Neutrophil (primary cell): ENCODE data around the gene MIX23.

Experiments used
- H3K27ac ChIP-seq: fragments of 200-600 bp; sonication (generic); 2 replicates; pipeline ENCODE4 v1.5.1; 2016; ENCODE audit warnings: mild to moderate bottlenecking, moderate library complexity
- H3K27me3 ChIP-seq: fragments of 200-600 bp; sonication (generic); 2 replicates; pipeline ENCODE4 v1.6.0; 2016; ENCODE audit warnings: mild to moderate bottlenecking
- H3K36me3 ChIP-seq: fragments of 200-600 bp; sonication (generic); 2 replicates; pipeline ENCODE4 v1.5.1; 2017
- H3K4me1 ChIP-seq, 2 experiments: fragments of 200-600 bp in 1 of 2; sonication (generic) in 1 of 2; 1 replicate in 1 of 2; 2 replicates in 1 of 2; pipeline versions ENCODE4 v1.5.1 to v1.6.1; 2013 to 2016; ENCODE audit warnings: low read depth in 1 of 2, low read length in 1 of 2, mild to moderate bottlenecking in 1 of 2, moderate library complexity in 1 of 2; ENCODE audit not compliant: control insufficient read depth in 1 of 2, insufficient read depth in 1 of 2
- H3K4me3 ChIP-seq, 2 experiments: fragments of 200-600 bp in 1 of 2; sonication (generic) in 1 of 2; 1 replicate in 1 of 2; 2 replicates in 1 of 2; pipeline ENCODE4 v1.5.1; 2013 to 2016; ENCODE audit warnings: low read depth in 1 of 2, low read length in 1 of 2, mild to moderate bottlenecking in 1 of 2, moderate library complexity in 1 of 2
- H3K9me3 ChIP-seq: fragments of 200-600 bp; sonication (generic); 2 replicates; pipeline ENCODE4 v1.5.1; 2016
- TF ChIP-seq, protein P1 (sequence below): fragments of 200-600 bp; sonication (generic); IDR thresholded peaks from 2 replicates; pipeline ENCODE4 v1.5.1; 2016; ENCODE audit warnings: antibody characterized with exemption

Gene MIX23

DNA sequence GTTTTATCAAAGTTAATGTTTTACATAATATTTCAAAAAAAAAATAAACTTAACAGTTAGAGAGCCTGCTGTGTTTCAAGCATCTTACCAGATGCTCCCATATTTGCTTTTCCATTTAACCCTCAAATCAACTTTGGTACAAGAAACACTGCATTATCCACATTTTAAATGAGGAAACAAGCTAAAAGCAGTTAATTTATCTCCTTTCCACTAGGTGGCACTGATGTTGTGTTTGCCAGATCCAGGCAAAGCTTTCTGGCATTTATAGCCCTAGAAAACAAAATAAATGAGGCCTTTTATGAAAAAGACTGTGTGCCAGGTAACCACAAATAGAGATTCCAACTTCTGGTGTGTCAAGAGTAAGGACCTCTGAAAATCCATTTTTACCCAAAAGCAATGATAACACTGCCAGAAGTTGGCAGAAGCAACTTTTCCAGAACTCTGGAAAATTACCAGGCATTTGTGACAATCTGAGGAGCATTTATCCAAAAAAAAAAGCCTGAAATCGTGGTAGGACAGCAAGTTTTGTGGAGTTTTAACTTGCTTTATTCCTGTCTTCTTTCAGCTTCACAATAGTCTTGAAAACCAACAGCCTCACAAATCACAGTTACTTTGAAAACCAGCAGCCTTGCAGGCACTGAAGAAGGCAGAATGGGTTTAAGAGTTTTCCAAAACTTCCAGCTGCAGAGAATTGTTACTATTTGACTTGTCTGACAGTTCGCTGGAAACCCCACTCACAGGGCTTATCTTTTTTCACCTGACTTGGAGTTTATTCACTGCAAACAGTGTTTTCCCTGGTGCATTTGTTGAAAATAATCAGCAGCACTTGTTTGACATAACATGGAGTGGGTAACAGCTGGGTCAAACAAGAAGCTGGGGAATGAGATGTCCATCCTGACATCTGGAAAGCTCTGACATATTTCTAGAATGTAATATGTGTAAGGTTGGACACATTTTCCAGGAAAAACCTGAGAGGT, 10.1 kb upstream of the MIX23 start:
- no peak overlapping the region for H3K27ac ChIP-seq
- TF ChIP-seq, protein P1, sequence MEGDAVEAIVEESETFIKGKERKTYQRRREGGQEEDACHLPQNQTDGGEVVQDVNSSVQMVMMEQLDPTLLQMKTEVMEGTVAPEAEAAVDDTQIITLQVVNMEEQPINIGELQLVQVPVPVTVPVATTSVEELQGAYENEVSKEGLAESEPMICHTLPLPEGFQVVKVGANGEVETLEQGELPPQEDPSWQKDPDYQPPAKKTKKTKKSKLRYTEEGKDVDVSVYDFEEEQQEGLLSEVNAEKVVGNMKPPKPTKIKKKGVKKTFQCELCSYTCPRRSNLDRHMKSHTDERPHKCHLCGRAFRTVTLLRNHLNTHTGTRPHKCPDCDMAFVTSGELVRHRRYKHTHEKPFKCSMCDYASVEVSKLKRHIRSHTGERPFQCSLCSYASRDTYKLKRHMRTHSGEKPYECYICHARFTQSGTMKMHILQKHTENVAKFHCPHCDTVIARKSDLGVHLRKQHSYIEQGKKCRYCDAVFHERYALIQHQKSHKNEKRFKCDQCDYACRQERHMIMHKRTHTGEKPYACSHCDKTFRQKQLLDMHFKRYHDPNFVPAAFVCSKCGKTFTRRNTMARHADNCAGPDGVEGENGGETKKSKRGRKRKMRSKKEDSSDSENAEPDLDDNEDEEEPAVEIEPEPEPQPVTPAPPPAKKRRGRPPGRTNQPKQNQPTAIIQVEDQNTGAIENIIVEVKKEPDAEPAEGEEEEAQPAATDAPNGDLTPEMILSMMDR = peak; percentile 69
- H3K27me3 ChIP-seq = no peaks in the 10 kb centered on the region
- H3K36me3 ChIP-seq = no peaks in the 10 kb centered on the region
- no peaks in the 10 kb centered on the region for H3K9me3 ChIP-seq
- H3K4me1 ChIP-seq = no peaks in the 10 kb centered on the region
- H3K4me3 ChIP-seq = no peak overlapping the region

DNA sequence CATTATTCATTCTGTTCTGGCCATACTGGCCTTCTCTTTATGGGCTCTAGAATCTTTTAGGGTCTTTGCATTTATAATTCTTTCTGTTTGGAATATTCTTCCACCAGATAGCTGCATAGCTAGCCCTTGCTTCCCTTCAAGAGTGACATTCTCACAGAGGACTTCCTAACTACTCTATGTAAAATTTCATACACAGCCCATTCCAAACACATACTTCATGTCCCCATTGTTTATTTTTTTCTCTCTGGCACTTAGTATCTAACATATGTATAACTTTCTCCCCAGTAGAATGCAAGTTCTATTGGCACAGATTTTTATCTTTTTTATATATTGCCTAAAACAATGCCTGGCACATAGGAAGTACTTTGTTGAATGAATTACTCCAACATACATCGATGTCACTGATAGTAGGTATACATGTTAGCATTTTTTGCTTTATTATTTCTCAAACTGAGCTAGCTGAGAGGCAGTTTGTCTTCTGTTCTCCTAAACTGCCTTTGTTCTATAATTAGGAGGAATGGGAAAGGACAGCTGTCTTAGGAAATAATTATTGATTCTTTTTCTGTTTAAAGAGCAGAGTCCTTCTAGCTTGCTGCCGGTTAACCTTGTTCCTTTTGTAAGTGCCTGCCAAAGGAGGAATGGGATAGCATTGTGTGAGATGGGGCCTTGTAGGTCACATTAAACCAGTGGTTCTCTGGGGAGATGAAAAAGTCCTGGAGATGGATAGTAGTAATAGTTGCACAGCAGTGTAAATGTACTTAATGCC, 8.8 kb upstream of the MIX23 start:
- Histone ChIP-seq H3K9me3 (no peaks in the 10 kb centered on the region), H3K36me3 (peaks cover 4% of the 10 kb centered on the region), H3K27me3 (no peaks in the 10 kb centered on the region), H3K4me1 (no peaks in the 10 kb centered on the region), H3K4me3 (no peak overlapping the region), H3K27ac (no peak overlapping the region)
- TF ChIP-seq, protein P1 = no peak

DNA sequence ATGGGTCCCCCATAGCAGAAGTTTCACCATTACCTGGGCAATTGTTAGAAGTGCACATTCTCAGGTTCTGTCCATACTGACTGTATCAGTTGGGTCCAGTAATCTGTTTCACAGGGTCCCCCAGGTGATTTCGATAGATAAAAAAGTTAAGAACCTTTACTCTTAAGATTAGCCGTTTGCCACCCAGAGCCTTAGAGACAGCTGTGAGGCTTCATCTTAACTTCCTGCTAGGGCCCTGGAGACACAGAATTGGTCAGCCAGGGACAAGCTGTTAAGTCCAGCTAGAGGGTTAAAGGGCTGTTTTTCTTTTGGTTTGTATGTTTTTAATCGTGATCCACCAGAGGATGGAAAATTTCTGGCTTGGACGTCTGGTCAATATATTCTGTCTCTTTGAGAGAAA, 7.6 kb upstream of the MIX23 start:
- Histone ChIP-seq H3K4me1 (no peaks in the 10 kb centered on the region), H3K9me3 (no peaks in the 10 kb centered on the region), H3K27me3 (no peaks in the 10 kb centered on the region), H3K36me3 (peaks cover 4% of the 10 kb centered on the region), H3K27ac (no peak overlapping the region), H3K4me3 (no peak overlapping the region)
- TF ChIP-seq, protein P1 = no peak

DNA sequence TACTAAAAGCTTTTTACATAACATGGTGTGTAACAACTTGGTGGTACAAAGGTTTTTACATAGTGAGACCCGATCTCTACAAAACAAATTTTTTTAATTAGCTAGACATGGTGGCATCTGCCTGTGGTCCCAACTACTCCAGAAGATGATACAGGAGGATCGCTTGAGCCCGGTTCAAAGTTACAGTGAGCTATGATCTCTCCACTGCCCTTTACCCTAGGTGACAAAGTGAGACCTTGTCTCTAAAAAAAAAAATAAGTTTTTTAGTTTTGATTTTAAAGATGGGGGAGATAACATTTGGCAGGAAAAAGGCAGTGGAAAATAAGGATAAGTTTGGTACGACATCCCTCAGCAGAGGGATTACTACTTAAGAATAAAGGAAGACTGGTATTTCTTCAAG, 6.9 kb upstream of the MIX23 start:
- H3K9me3 ChIP-seq = no peaks in the 10 kb centered on the region
- TF ChIP-seq, protein P1 = no peak
- H3K4me3 ChIP-seq = no peak overlapping the region
- peaks cover 4% of the 10 kb centered on the region for H3K36me3 ChIP-seq
- H3K4me1 ChIP-seq = peaks cover under 1 to 3% of the 10 kb centered on the region in 2 experiments
- no peaks in the 10 kb centered on the region for H3K27me3 ChIP-seq
- H3K27ac ChIP-seq = no peak overlapping the region

DNA sequence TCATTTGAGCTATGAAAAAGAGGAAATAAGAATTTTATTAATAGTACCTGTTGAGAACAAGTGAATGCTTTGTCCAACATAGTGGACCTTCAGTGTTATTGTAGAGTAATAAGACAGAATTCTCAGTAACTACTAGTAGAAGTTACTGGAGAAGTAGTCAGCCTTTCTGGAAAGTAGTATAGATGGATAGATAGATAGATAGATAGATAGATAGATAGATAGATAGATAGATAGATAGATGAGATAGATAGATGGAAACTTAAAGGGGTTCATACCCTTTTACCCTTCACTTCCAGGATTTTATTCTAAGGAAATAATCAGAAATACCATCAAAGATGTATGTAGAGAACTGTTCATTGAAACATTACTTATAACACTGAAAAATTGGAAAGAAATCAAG, 6.2 kb upstream of the MIX23 start:
- TF ChIP-seq, protein P1 = no peak
- H3K4me3 ChIP-seq = no peak overlapping the region

More for the DNA sequence above, 6.2 kb upstream of the MIX23 start:
- Histone ChIP-seq H3K27me3 (no peaks in the 10 kb centered on the region), H3K4me1 (peaks cover 7 to 10% of the 10 kb centered on the region in 2 experiments), H3K36me3 (peaks cover 4% of the 10 kb centered on the region), H3K9me3 (no peaks in the 10 kb centered on the region), H3K27ac (no peak overlapping the region)
